Non-pigmented ciliary epithelial cell (primary cell): ENCODE measurements around the gene FARP1.

Experiments used
- DNase-seq: peaks from one replicate; pipeline ENCODE4 v3.0.0-alpha.2; 2010; ENCODE audit warnings: low read depth

FARP1 gene

GRCh38 chr13:98289339-98289945 is 146.5 kb downstream of the FARP1 start:
- DNase-seq: no peak

- DNase-seq: no peak
Observed at GRCh38 chr13:98290261-98290660, 147.4 kb downstream of the FARP1 start.

- no peak for DNase-seq
Observed at GRCh38 chr13:98291658-98292057, 148.8 kb downstream of the FARP1 start.

- DNase-seq: no peak
Observed at GRCh38 chr13:98293103-98293502, 150.2 kb downstream of the FARP1 start.

- no peak for DNase-seq
Observed at GRCh38 chr13:98293570-98294142, 150.8 kb downstream of the FARP1 start.

GRCh38 chr13:98295371-98295770 is 152.5 kb downstream of the FARP1 start:
- DNase-seq: no peak

GRCh38 chr13:98297051-98297450 is 154.2 kb downstream of the FARP1 start:
- DNase-seq: no peak

- DNase-seq: no peak
Observed at GRCh38 chr13:98297745-98298144, 154.9 kb downstream of the FARP1 start.

GRCh38 chr13:98298599-98298998 is 155.7 kb downstream of the FARP1 start:
- DNase-seq: no peak

GRCh38 chr13:98299235-98299965 is 156.5 kb downstream of the FARP1 start:
- DNase-seq: no peak

GRCh38 chr13:98299966-98300350 is 157.1 kb downstream of the FARP1 start:
- DNase-seq: no peak

- DNase-seq: peak; percentile 32
Observed at GRCh38 chr13:98300956-98301641, 158.2 kb downstream of the FARP1 start.

- no peak for DNase-seq
Observed at GRCh38 chr13:98301721-98302120, 158.8 kb downstream of the FARP1 start.

- no peak for DNase-seq
Observed at GRCh38 chr13:98303858-98304257, 161.0 kb downstream of the FARP1 start.

GRCh38 chr13:98305670-98306069 is 162.8 kb downstream of the FARP1 start:
- DNase-seq: no peak

- DNase-seq: no peak
Observed at GRCh38 chr13:98307463-98308085, 164.7 kb downstream of the FARP1 start.

GRCh38 chr13:98308086-98308911 is 165.4 kb downstream of the FARP1 start:
- no peak for DNase-seq

- DNase-seq: no peak
Observed at GRCh38 chr13:98309569-98310335, 166.9 kb downstream of the FARP1 start.

- no peak for DNase-seq
Observed at GRCh38 chr13:98310485-98311199, 167.7 kb downstream of the FARP1 start.

GRCh38 chr13:98311200-98311548 is 168.3 kb downstream of the FARP1 start:
- no peak for DNase-seq
